GM12878 (cell line): ENCODE results near the gene ESRRG. TPM values are rescaled to one million over a fixed set of nuclear protein-coding genes. Genes with fewer than 3 reads are reported as not detected.
"Not testable (repeated sequence)": the region's sequence is repeated elsewhere in the genome, so short reads cannot be mapped to it uniquely, and the experiment has no call there.

Source experiments
- ATAC-seq: fragments of 200-7000 bp; cut with Tn5 transposase; 3 replicates; pipeline ENCODE4 v1.9.1; 2020; ENCODE audit warnings: mild to moderate bottlenecking, moderate library complexity
- BruUV-seq: library from RNA; stranded (reverse); fragments of 400-500 nt; replicated peaks from 2 replicates; lab custom pipeline; 2021; lab: Mats Ljungman, UMichigan
- CTCF ChIA-PET: fragments of 300-600 bp; sonication (Branson Sonifier 250); formaldehyde crosslinking; extraction: SDS; loops from one replicate; lab custom pipeline; 2021; ENCODE audit warnings: inconsistent platforms; lab: Yijun Ruan, JAX
- POLR2A ChIA-PET: fragments of 350-600 bp; formaldehyde crosslinking; extraction: SDS; loops from one replicate; lab custom pipeline; 2021; ENCODE audit warnings: inconsistent platforms; lab: Charles Lee
- RAD21 ChIA-PET: fragments of 300-600 bp; sonication (Branson Sonifier 250); formaldehyde crosslinking; loops from one replicate; lab custom pipeline; 2023; ENCODE audit warnings: antibody characterized with exemption; ENCODE audit not compliant: unreplicated experiment; lab: Charles Lee
- SMC1A ChIA-PET: fragments of 300-600 bp; sonication (Branson Sonifier 250); formaldehyde crosslinking; loops from one replicate; lab custom pipeline; 2023; ENCODE audit not compliant: unreplicated experiment, uncharacterized antibody; lab: Charles Lee
- DNase-seq: peaks from one replicate; pipeline ENCODE4 v3.0.0-alpha.2; 2011; ENCODE audit warnings: low read depth, low spot score
- FAIRE-seq: peaks from 3 replicates; lab custom pipeline; 2011; peaks lifted over from hg19 to GRCh38; lab: Jason Lieb, UNC
- H2AFZ ChIP-seq: 2 replicates; pipeline ENCODE4 v1.6.0; 2011; ENCODE audit warnings: low read depth, low read length, control low read depth; ENCODE audit not compliant: control insufficient read depth
- H3K27ac ChIP-seq: 2 replicates; pipeline ENCODE4 v1.5.1; 2011; ENCODE audit warnings: control low read depth; ENCODE audit not compliant: control insufficient read depth, insufficient read depth
- H3K27me3 ChIP-seq, 2 experiments: replicated peaks in 1 of 2; 2 replicates each; pipeline versions ENCODE4 v1.6.0 to v1.6.1; 2011; ENCODE audit warnings: low read length in 1 of 2; ENCODE audit not compliant: control insufficient read depth in 2 of 2, insufficient read depth in 2 of 2
- H3K36me3 ChIP-seq, 2 experiments: 2 replicates each; pipeline ENCODE4 v1.5.1; 2011; ENCODE audit warnings: low read length in 1 of 2; ENCODE audit not compliant: control insufficient read depth in 2 of 2, insufficient read depth in 2 of 2
- H3K4me1 ChIP-seq: 2 replicates; pipeline ENCODE4 v1.6.1; 2011; ENCODE audit warnings: mild to moderate bottlenecking, low read length, moderate library complexity, mixed read lengths; ENCODE audit not compliant: control insufficient read depth, insufficient read depth
- H3K4me2 ChIP-seq: 2 replicates; pipeline ENCODE4 v1.6.0; 2011; ENCODE audit warnings: control low read depth; ENCODE audit not compliant: control insufficient read depth, insufficient read depth
- H3K4me3 ChIP-seq: fragments of 200-600 bp; sonication (generic); 2 replicates; pipeline ENCODE4 v1.5.1; 2016
- H3K79me2 ChIP-seq: 2 replicates; pipeline ENCODE4 v1.6.0; 2011; ENCODE audit warnings: low read length; ENCODE audit not compliant: control insufficient read depth, insufficient read depth
- H3K9ac ChIP-seq: 2 replicates; pipeline ENCODE4 v1.8.0; 2011; ENCODE audit warnings: low read length, control low read depth, mixed read lengths; ENCODE audit not compliant: control insufficient read depth, insufficient read depth
- H3K9me3 ChIP-seq: replicated peaks from 3 replicates; pipeline ENCODE4 v1.5.1; 2011; ENCODE audit warnings: mild to moderate bottlenecking, low read length; ENCODE audit not compliant: control insufficient read depth, insufficient read depth
- H4K20me1 ChIP-seq: 2 replicates; pipeline ENCODE4 v1.6.0; 2011; ENCODE audit not compliant: control insufficient read depth, insufficient read depth
- JUNB ChIP-seq: IDR thresholded peaks from 2 replicates; pipeline ENCODE4 v1.6.1; 2016; ENCODE audit warnings: antibody characterized with exemption, mild to moderate bottlenecking
- POU2F2 ChIP-seq: IDR thresholded peaks from 3 replicates; pipeline ENCODE4 v1.6.1; 2011; ENCODE audit warnings: low read depth, mild to moderate bottlenecking, low read length, borderline replicate concordance
- TCF12 ChIP-seq: IDR thresholded peaks from 2 replicates; pipeline ENCODE4 v1.6.1; 2011; ENCODE audit warnings: low read depth, mild to moderate bottlenecking, low read length
- WGBS: methylation state at CpG from one replicate; pipeline ENCODE4 v1.1.6; 2016; ENCODE audit warnings: low lambda C conversion rate; ENCODE audit not compliant: insufficient replicate concordance, insufficient coverage; ENCODE audit errors: missing lambda C conversion rate; 5-methylcytosine and 5-hydroxymethylcytosine counted together
- in situ Hi-C: fragments of 300-500 bp; cut with MboI; formaldehyde crosslinking; loops from 9 replicates; pipeline ENCODE4 v1.14.3; 2018; ENCODE audit warnings: mixed read lengths
- intact Hi-C: fragments of 100-400 bp; cut with micrococcal nuclease; formaldehyde crosslinking; loops from one replicate; pipeline ENCODE4 v1.14.2; 2022; ENCODE audit not compliant: unreplicated experiment
- polyA plus RNA-seq, 11 experiments: library from polyadenylated mRNA; depleted of rRNA in 4 of 11; unstranded in 6 of 11; stranded (reverse) in 5 of 11; fragments of >200 nt; fragmentation: Nextera tagmentation in 4 of 11; fragmentation: Illumina TruSeq in 1 of 11; extraction: Ambion mirVana in 4 of 11; extraction: Trizol in 1 of 11; gene quantifications; 1 replicate in 1 of 11; 2 replicates in 10 of 11; pipeline versions ENCODE4 v1.2.1 to v1.2.3, GENCODE V29; 2011 to 2016; ENCODE audit warnings: inconsistent platforms in 2 of 11, missing spikeins in 2 of 11, low read depth in 1 of 11
- total RNA-seq, 4 experiments: library from RNA; depleted of rRNA in 3 of 4; stranded (reverse); fragments of >200 nt in 3 of 4; fragmentation: Illumina TruSeq in 1 of 4; extraction: Trizol in 1 of 4; gene quantifications; 2 replicates each; pipeline versions ENCODE4 v1.2.1 to v1.2.3, GENCODE V29; 2013 to 2021
- TF ChIP-seq, protein P1 (sequence below): fragments of 450-650 bp; IDR thresholded peaks from 2 replicates; pipeline ENCODE4 v1.6.1; 2017; ENCODE audit warnings: mild to moderate bottlenecking, moderate library complexity

Gene ESRRG
- total and polyA plus RNA-seq, 10 of the 15 experiments (the other 5 are each of a cell fraction or from before 2014, with no cell fraction given), result 0.03 TPM; not detected in 9

DNA sequence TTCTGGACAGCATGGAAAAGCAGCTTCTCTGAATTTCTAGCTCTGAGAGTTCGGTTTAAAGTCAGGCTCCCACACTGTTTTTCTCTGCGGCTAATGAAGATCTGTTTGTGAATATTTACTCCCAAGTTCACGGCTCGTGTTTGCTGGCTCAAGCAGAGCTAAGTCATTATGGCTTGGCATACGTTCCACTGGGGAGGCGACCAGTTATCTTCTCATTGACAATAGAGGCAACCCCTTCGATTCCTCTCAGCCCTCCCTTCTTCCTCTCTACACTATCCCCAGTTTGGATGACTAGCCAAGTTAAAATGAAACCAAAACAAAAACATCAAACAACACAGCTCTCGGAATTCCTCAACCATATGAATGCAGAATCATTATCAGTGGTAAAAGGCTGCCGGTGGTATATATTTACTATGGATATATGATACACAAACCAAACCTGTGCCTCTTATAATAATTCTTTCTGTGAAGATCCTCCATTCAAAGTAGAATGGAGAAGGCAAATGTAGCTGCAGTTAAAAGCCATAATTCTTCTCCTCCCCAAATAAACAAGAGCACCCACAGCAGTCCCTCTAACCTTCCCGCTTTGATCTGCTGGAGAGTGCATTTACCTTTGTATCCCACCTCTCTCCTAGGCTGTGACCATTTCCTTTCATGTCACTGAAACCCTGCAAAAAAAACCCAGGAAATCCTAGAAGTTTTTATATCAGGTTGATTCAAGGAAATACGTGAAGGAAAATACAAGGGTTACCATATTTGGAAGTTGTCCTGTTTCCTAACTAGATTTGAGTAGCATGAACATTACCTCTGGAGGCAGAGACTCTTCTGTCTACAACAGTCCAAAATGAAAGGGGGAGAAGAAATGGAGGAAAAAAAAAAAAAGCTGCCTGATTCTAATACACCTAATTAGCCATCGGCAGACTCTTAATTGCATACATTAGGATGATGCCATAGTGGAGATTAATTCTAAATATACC is 191.7 kb downstream of the ESRRG start:
- 46% methylated on average over 12 of the region's 12 CpGs for WGBS
- FAIRE-seq, result no peak

DNA sequence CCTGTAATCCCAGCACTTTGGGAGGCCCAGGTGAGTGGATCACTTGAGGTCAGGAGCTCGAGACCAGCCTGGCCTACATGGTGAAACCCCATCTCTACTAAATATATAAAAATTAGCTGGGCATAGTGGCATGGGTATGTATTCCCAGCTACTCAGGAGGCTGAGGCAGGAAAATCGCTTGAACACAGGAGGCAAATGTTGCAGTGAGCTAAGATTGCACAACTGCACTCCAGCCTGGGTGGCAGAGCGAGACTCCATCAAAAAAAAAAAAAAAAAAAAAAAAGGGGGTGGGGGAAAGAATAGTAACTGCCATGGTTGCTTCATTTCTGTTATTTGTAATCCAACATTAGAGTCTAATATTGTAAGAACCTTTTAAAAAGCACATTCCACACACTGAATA is 193.4 kb downstream of the ESRRG start:
- H3K9ac ChIP-seq, ATAC-seq, FAIRE-seq, H3K36me3 ChIP-seq, POLR2A ChIA-PET, H3K27me3 ChIP-seq, in situ Hi-C loops, H2AFZ ChIP-seq, H3K9me3 ChIP-seq, H3K4me2 ChIP-seq, H3K4me3 ChIP-seq, CTCF ChIA-PET, H4K20me1 ChIP-seq, intact Hi-C loops, DNase-seq, H3K27ac ChIP-seq, BruUV-seq, H3K79me2 ChIP-seq, RAD21 ChIA-PET: not testable (repeated sequence)
- WGBS, result 10% methylated on average over 2 of the region's 3 CpGs
- SMC1A ChIA-PET, result interaction anchor here (0.7 kb wide), 1 partner anchor 222 kb away, joined by 3 read pairs; no protein-coding TSS in a partner anchor
- H3K4me1 ChIP-seq, result peaks cover 13% of the 10 kb centered on the region

More for the DNA sequence above, 191.7 kb downstream of the ESRRG start:
- peak overlapping the region; percentile 79 for H2AFZ ChIP-seq
- TF ChIP-seq, protein P1, sequence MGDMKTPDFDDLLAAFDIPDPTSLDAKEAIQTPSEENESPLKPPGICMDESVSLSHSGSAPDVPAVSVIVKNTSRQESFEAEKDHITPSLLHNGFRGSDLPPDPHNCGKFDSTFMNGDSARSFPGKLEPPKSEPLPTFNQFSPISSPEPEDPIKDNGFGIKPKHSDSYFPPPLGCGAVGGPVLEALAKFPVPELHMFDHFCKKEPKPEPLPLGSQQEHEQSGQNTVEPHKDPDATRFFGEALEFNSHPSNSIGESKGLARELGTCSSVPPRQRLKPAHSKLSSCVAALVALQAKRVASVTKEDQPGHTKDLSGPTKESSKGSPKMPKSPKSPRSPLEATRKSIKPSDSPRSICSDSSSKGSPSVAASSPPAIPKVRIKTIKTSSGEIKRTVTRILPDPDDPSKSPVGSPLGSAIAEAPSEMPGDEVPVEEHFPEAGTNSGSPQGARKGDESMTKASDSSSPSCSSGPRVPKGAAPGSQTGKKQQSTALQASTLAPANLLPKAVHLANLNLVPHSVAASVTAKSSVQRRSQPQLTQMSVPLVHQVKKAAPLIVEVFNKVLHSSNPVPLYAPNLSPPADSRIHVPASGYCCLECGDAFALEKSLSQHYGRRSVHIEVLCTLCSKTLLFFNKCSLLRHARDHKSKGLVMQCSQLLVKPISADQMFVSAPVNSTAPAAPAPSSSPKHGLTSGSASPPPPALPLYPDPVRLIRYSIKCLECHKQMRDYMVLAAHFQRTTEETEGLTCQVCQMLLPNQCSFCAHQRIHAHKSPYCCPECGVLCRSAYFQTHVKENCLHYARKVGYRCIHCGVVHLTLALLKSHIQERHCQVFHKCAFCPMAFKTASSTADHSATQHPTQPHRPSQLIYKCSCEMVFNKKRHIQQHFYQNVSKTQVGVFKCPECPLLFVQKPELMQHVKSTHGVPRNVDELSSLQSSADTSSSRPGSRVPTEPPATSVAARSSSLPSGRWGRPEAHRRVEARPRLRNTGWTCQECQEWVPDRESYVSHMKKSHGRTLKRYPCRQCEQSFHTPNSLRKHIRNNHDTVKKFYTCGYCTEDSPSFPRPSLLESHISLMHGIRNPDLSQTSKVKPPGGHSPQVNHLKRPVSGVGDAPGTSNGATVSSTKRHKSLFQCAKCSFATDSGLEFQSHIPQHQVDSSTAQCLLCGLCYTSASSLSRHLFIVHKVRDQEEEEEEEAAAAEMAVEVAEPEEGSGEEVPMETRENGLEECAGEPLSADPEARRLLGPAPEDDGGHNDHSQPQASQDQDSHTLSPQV, result no peak
- TF ChIP-seq JUNB (peak; percentile 7; the same call in 1 of the 2 replicates), POU2F2 (no peak), TCF12 (no peak)
- CTCF ChIA-PET, result no interaction called here
- peaks cover 13% of the 10 kb centered on the region for H3K4me1 ChIP-seq
- H3K4me2 ChIP-seq, result peak overlapping the region; percentile 50
- ATAC-seq (peak; percentile 66), DNase-seq (no peak)
- SMC1A ChIA-PET, result interaction anchor here (0.5 to 1.5 kb wide), 5 partner anchors 9 to 648 kb away, joined by 3 to 4 read pairs (median 3); no protein-coding TSS in a partner anchor
- POLR2A ChIA-PET, result no interaction called here
- no TSS peak for BruUV-seq
- no peaks in the 10 kb centered on the region for H4K20me1 ChIP-seq
- no peaks in the 10 kb centered on the region for H3K36me3 ChIP-seq
- H3K4me3 ChIP-seq, result no peak overlapping the region
- RAD21 ChIA-PET, result no interaction called here
- H3K27ac ChIP-seq, result no peak overlapping the region
- H3K9ac ChIP-seq, result no peak overlapping the region
- intact Hi-C loops, result no loop called here
- no peaks in the 10 kb centered on the region for H3K27me3 ChIP-seq
- H3K79me2 ChIP-seq, result no peaks in the 10 kb centered on the region
- in situ Hi-C loops, result no loop called here
- H3K9me3 ChIP-seq, result no peaks in the 10 kb centered on the region
